Umbilical cord (tissue), 2 donors: ENCODE data around the gene PLCB3. TPM values are rescaled to one million over a fixed set of nuclear protein-coding genes. Genes with fewer than 3 reads are reported as not detected.
A peak's percentile ranks its signal among the peaks of the same experiment; 100 is the strongest.

Experiments
- DNase-seq: peaks from one replicate; pipeline ENCODE4 v3.0.0-alpha.2; 2015; ENCODE audit warnings: low spot score
- total RNA-seq: library from RNA; depleted of rRNA; stranded (reverse); fragments of >200 nt; gene quantifications from one replicate; pipeline ENCODE4 v1.2.3, GENCODE V29; 2014; ENCODE audit warnings: low replicate concordance; ENCODE audit not compliant: insufficient read depth

The PLCB3 gene
- total RNA-seq, 1 donor from 2014 or later, result 17.6 TPM

DNA sequence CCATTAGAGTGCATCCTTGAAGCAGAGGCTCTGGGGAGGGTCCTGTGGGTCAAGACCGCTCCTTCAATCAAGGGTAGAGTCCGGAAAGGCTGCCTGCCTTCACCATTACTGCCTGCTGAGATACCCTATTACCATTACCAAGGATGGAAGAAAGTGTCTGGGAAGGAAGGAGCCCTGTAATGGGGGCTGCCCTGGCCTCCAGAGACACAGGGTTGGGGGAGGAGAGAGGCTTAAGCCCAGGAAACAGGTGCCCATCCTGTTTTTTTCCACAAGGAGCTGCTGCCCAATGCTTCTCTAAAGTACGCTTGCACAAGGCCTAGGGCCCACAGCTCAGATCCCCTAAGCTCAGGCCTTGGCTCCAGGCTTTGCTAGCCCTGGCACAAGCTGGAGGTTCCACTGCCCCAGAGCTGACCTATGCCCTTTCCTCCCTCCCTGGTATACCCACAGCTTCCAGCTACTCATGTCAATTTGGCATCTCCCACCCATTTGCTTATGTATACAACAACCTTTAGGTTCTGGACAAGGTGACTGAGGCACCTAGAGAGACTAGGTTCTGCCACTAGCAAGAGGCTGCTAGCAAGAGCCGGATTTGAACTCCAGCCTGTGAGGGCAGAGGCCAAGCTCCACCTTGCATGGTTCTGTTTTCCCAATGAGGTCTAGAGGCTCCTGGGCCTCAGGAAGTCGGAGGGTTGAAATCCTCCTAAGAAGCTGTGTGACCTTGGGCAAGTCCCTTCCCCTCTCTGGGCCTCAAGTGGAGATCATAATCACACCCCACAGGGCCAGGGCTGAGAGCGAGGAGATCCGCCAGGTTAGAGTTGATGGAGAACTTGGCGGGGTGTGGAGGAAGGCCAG lies 1.5 kb upstream of the PLCB3 start:
- no peak for DNase-seq

DNA sequence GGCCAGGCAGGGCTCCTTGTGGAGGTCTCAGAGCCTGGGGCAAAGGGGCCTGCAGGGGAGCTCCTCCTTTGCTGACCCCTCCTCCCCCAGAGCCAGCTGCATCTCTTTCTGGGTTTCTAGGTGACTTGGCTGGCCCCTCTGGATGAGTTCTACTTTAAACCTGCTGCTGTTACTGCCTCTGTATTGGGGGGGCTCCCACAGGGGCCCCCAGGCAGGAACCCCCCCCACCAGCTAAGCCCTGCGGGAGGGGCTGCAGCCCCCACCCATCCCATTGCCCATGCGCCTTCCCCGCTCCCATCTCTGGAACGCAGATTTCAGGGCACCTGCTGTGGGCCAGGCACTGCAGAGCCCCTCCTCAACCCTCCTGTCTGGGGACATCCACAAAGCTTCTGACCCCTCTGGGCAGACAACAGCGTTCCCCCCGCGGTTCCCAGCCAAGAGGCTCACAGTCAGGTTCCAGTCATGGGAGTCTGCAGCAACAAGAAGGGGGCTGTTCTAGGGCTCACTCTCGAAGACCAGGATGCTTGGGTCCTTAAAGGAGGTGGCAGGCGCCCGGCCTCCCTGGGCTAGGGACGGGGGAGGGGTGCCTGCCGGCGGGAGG lies 815 bp upstream of the PLCB3 start:
- DNase-seq, result no peak

DNA sequence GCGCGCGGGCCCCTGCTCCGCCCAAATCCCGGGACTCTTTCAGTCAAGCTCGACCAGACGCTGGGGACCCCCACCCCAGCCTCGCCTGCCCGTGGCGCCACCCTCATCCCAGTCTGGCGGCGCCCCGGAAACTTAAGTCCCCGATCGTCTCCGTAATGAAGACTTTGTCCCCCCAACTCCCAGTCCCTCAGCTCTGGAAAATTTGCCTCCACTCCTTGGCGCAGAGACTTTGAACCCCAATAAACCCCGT lies 348 bp downstream of the PLCB3 start:
- DNase-seq, result no peak

DNA sequence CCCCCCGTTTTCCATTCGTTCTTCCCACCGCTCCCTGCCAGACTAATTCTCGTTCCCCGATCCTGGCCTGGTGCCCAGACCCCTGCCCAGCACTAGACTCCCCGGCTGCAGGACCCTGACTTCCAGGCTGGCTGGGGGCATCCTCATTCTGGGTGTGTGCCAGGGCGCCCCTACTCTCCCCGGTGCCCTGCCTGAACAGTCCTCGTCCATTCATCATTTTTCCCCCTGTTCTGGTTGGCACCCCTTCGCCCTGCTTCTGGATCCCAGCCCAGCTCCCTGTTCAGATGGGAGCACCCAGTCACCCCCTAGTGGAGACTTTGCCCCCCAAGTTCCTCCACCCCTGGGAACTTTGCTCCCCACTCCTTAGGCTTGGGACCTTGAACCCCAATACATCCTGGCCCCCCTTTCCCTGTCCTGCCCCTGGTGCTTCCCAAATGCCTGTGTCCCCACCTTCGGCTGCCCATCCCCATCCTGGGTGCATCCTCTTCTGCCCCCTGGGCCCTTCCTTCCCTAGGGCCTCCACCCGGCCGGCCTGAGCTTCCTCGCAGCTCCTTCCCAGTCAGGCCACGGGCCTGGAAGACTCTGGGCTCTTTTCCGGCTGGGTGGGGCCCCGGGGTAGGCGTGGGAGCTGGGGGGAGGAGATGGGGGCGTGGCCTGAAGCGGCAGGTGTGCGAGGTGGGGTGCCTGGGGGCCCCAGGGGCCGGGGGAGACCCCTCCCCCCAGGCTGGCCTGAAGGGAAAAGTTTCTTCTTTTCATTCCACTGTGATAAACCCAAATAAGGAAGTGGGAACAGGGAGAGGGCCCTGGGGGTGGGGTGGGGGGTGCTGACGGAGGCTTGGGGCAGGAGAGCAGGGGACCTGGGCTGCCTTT lies 908 bp downstream of the PLCB3 start:
- peak; percentile 44 for DNase-seq

DNA sequence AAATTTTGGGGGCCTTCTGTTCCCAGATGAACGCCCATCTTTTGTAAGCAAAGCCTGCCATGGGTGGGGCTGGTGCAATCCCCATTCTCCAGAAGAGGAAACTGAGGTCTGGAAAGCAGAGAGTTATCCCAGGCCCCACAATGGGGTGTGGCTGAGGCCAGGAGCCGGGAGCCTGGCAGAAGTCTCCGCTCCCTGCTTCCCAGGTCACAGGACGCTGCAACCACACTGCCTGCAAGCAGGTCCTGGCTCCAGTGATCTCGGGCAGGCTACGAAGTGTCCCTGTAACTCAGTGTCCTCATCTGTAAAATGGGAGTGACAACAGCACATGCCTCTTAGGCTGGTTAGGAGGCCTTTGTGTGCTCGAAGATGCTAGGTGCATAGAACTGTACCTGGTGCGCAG lies 1.7 kb downstream of the PLCB3 start:
- no peak for DNase-seq

DNA sequence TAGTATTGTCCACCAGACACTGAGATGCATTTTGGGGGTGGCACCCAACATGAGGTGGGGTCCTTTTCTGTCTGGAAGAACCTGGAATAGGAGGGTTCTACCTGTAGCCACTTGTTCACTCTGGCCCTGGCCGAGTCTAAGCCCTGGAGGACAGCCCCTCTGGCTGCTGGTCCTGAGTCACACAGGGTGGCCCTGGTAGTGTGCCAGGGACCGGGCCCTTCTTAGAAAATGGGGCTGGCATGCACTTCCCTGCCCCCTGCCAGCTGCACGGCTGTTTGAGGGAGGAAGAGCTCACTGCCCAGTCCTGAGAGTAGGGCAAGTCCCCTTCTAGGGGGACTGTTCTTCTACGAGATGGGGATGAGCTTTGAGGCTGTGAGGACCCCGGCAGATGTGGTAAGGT lies 2.2 kb downstream of the PLCB3 start:
- DNase-seq, result no peak

DNA sequence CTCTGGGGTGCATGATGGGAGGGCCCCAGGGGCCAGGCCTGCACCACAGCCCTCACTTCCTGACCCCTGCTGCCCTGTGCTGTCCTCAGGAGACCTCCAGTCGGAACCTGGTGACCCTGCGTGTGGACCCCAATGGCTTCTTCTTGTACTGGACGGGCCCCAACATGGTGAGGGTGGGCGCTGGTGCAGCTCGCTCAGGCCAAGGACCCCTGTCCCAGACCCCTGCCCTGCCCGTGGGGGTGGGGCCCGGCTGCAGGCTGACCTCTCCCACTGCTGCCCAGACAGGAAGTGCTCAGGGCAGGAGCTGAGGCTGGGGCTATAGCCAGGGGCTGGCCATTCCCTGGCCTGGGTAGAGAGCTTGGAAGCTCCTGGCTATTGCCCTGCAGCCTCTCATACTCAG lies 3.0 kb downstream of the PLCB3 start:
- no peak for DNase-seq

DNA sequence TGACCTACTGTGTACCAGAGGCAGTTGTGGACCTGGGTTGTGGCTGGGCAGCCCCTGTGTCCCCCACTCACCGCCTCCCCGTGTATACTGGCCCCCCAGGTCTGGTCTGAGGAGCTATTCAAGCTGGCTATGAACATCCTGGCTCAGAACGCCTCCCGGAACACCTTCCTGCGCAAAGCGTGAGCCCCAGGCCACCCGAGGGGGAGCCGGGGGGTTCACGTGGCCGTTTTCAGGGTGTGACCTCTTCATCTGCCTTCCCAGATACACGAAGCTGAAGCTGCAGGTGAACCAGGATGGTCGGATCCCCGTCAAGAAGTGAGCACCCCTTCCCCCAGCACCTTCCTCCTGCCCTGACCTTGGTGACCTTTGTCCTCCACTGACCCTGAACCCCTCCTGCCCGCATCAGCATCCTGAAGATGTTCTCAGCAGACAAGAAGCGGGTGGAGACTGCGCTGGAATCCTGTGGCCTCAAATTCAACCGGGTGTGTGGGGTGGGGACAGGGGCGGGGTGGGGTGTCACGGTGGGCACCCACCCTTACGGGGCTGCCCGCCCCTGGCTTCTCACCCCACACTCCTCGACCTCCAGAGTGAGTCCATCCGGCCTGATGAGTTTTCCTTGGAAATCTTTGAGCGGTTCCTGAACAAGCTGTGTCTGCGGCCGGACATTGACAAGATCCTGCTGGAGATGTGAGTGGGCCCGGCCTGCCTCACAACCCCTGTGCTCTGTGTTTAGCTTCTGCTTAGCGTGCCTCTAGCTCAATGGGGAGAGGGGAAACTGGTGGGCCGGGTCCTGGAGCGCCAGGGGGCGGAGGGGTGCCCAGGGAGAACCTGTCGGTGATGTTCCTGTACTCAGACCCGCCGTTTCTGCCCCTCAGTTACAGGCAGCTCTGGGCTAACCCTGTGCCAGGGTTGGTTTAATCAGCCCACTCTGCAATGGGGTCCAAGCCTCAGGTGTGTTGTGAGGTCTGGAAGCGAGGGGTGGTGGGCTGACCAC lies 4.1 kb downstream of the PLCB3 start:
- no peak for DNase-seq

DNA sequence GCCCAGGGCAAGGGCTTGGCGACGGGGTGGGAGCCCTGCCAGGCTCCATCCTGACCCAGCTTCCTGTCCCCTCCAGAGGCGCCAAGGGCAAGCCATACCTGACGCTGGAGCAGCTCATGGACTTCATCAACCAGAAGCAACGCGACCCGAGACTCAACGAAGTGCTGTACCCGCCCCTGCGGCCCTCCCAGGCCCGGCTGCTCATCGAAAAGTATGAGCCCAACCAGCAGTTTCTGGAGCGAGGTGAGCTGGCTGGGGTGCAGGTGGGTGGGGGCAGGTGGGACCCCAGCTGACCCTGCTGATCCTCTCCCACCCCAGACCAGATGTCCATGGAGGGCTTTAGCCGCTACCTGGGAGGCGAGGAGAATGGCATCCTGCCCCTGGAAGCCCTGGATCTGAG lies 5.0 kb downstream of the PLCB3 start:
- DNase-seq, result no peak

DNA sequence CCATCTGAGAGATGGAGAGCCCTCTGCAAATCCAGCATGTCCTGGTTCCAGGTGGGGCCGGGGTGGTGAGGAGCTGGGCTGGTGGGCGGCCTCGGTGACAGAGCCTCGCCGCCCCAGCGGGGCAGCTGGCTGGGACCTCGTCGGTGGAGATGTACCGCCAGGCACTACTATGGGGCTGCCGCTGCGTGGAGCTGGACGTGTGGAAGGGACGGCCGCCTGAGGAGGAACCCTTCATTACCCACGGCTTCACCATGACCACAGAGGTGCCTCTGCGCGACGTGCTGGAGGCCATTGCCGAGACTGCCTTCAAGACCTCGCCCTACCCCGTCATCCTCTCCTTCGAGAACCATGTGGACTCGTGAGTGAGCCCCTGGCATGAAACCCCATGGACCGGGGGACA lies 7.0 kb downstream of the PLCB3 start:
- DNase-seq, result no peak

DNA sequence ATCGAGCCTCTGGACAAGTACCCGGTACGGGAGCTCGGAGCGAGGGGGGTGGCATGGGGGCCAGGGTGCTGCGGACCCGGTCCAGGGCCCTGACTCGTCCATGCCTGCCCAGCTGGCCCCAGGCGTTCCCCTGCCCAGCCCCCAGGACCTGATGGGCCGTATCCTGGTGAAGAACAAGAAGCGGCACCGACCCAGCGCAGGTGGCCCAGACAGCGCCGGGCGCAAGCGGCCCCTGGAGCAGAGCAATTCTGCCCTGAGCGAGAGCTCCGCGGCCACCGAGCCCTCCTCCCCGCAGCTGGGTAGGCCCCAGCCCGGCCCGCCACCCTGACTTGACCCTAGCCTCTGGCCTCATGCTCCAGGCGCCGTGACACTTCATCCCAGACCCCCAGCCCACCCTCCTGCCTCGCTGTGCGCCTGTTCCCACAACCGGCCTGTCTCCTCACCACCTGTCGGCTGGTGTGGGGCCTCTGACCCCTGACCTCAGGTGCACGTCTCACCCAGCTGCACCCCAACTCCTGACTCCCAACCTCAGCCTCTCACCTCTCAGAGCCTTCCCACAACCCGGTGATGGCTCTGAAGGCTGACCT lies 7.7 kb downstream of the PLCB3 start:
- DNase-seq, result no peak

DNA sequence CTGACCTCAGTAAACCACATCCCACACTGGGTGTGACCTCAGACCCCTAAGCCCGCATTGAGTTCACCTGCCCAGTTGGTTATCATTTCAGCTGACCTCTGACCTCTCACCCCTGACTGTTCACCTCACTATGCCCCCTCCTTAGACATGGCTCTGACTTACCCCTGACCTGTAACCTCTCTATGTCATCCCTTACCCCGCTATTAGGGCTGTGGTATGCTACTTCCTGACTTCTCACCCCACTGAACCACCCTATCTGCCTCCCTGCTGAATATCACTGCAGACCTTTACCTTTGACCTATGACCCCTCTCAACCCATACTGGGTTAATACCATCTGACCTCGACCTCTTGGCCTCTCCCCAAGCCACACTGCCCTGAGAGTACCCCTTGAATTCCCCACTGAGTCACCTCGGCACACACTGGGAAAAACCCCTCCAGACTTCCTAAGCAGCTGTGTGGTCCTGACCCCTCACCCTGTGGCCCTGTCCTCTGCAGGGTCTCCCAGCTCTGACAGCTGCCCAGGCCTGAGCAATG lies 8.3 kb downstream of the PLCB3 start:
- no peak for DNase-seq

DNA sequence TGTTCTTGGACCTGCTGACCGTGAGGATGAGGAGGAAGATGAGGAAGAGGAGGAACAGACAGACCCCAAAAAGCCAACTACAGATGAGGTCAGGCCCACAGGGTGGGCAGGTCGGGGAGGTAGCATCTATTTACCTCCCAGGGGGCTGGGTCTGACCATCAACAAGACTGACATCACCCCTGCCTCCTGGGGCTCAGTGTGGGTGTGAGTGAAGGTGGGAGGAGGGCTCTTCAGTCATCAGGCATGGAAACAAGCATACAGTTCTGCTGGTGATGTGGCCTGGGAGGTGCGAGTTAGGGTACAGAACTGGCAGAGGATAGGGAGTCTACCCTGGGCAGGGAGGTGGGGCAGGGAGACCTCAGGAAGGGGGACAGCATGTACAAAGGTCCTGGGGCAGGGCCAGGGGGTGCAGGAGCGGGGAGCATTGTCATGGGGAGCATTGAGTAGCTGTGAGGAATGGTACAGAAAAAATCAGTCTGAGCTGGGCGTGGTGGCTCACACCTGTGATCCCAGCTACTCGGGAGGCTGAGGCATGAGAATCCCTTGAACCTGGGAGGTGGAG lies 8.9 kb downstream of the PLCB3 start:
- no peak for DNase-seq

DNA sequence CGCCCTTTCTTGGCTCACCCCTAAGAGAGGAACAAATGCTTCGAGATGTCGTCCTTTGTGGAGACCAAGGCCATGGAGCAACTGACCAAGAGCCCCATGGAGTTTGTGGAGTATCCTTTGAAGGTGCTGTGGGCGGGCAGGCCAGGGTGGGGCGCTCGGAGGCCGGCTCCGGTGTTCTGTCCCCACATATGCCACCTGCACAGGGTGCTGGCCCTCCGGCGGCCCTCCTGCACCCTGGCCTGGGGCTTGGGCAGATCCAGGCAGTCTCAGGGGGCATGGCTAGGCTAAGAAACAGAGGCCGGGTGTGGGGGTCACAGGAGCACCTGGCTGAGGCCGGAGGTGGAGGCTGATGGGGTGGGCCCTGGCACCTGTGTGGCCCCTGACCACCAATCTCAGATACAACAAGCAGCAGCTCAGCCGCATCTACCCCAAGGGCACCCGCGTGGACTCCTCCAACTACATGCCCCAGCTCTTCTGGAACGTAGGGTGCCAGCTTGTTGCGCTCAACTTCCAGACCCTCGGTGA lies 10.3 kb downstream of the PLCB3 start:
- no peak for DNase-seq

DNA sequence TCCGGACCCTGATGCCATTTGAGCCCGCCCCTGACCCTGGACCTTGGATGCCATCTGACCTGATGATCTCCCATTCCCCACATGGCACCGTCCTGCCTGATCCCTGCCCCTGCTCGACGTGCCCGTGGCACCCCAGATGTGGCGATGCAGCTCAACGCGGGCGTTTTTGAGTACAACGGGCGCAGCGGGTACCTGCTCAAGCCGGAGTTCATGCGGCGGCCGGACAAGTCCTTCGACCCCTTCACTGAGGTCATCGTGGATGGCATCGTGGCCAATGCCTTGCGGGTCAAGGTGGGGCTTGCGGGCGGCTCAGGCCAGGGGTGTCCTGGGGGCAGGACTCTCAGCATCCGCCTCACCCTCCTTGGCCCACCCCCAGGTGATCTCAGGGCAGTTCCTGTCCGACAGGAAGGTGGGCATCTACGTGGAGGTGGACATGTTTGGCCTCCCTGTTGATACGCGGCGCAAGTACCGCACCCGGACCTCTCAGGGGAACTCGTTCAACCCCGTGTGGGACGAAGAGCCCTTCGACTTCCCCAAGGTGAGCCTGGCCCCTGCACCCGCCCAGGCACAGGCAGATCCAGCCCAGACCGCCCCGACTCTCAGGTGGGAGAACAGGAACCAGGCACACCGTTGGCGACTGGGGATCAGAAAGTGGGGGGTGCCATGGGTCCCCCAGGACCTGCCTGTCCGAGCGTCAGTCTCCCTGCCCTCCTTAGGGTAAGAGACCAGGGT lies 11.1 kb downstream of the PLCB3 start:
- DNase-seq, result no peak

DNA sequence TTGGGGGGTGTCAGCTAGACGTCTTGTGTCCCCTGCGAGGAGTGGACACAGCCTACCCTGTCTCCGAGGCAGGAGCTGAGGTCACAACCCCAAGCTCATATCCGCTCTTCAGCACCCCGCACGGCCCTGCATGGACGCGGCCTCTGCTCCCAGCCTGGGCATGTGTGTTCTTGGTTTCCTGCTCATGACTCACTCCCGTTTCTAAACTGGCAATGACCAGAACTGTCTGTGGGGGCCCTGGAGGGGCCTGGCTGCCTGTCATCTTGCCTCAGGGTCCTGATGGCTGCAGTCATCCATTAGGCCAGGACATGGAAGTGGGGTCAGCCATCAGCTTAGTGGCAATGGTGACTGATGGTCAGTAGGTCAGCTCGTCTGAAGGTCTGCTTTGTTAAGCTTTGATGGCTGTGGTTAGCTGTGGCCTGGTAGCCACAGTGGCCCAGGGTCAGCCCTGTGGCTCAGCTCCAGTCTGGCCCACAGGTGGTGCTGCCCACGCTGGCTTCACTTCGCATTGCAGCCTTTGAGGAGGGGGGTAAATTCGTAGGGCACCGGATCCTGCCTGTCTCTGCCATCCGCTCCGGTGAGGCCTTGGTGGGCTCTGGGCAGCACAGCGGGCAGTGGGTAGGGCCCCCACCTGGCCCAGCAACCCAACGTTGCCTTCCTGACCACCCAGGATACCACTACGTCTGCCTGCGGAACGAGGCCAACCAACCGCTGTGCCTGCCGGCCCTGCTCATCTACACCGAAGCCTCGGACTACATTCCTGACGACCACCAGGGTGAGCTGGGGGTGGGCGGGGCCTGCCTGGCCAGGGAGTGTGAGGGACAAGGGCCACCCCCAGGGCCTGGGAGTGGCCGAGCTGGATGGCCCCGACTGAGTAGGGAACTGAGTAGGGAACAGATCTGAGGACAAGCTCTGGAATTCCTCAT lies 12.0 kb downstream of the PLCB3 start:
- no peak for DNase-seq

DNA sequence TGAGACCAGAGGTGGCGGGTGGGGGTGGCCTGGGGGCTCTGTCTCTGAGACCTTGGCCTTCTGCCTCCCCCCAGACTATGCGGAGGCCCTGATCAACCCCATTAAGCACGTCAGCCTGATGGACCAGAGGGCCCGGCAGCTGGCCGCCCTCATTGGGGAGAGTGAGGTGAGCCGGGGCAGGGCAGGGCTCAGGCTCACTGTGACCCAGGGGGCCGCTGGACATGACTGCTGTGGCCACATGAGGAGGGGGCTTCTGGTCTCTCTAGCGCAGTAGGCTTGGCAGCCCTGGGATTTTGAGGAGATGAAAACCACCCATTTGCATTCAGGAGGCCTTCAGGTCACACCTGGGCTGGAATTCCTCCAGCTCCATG lies 12.6 kb downstream of the PLCB3 start:
- no peak for DNase-seq

DNA sequence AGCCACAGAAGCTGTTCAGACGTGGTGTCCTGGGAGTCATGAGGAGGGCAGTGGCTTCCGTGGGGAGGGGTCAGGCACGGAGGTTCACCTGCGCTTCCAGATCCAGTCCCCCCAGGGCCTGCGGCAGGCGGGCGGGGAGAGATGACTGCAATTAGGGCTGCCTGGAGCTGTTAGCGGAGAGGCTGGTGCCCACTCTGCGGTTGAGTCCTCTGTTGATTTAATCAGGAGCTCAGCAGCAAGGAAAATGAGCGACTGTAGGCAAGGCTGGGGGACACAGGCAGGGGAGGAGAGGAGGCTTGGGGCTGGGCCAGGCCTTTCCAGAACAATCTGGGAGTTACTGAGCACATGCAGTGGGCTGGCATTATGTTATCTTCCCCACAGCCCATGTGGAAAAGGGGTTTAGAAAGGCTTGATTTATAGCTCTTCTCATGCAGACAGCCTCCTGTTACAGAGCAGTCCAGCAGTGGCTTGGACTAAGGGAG lies 13.1 kb downstream of the PLCB3 start:
- peak; percentile 81 for DNase-seq
